Measurements from ENCODE around the gene LUC7L3. TPM values are rescaled to one million over a fixed set of nuclear protein-coding genes. Genes with fewer than 3 reads are reported as not detected.

Gene LUC7L3
- total and polyA plus RNA-seq, 8 donors = 76.1 to 831 (median 643) TPM

- no peaks in the 10 kb centered on the region for H3K9me3 ChIP-seq
- intact Hi-C loops (cut with DNase I) = no loop called here
Measured at GRCh38 chr17:50785126-50785525, 65.7 kb downstream of the LUC7L3 start.

DNA sequence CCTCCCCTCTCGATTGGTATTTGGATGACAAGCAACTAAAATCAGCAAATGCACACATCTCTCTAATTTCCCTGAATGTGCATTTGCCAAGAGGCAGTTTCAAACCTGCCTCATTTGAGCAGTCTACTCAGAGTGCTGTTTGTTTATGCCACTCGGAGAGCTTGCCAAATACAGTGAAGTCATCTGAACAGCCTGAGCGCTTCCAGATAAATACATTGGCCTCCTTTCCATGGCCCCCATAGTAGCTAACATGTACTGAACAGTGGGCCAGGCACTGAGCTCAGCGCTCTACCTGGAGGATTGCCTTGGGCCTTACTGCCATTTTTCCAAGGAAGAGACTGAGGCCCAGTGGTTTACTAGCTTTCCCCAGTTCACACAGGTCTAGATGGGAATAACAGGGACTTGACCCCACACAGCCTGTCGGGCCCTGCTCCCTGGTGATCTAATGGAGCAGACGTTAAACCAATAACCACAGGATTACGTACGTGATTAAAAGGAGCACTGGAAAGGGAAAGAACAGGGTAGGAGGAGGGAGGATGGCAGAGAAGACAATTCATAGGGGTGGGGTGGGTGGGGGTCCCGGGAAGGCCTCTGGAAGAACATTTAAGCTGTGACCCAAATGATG, 66.7 kb downstream of the LUC7L3 start:
- peak in 2 of 4 donors; percentile 76 to 90 for DNase-seq

More at GRCh38 chr17:50785126-50785525, 65.7 kb downstream of the LUC7L3 start:
- Histone ChIP-seq H3K4me1 (no peaks in the 10 kb centered on the region), H3K27me3 (peaks cover 0 to 17% of the 10 kb centered on the region in 2 donors), H3K36me3 (no peaks in the 10 kb centered on the region), H3K4me3 (no peak overlapping the region), H3K27ac (no peak overlapping the region)
- DNase-seq = no peak
- no peak for ATAC-seq
- TF ChIP-seq, protein P1, sequence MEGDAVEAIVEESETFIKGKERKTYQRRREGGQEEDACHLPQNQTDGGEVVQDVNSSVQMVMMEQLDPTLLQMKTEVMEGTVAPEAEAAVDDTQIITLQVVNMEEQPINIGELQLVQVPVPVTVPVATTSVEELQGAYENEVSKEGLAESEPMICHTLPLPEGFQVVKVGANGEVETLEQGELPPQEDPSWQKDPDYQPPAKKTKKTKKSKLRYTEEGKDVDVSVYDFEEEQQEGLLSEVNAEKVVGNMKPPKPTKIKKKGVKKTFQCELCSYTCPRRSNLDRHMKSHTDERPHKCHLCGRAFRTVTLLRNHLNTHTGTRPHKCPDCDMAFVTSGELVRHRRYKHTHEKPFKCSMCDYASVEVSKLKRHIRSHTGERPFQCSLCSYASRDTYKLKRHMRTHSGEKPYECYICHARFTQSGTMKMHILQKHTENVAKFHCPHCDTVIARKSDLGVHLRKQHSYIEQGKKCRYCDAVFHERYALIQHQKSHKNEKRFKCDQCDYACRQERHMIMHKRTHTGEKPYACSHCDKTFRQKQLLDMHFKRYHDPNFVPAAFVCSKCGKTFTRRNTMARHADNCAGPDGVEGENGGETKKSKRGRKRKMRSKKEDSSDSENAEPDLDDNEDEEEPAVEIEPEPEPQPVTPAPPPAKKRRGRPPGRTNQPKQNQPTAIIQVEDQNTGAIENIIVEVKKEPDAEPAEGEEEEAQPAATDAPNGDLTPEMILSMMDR (IDR thresholded peaks at IDR 0.05) = no peak

DNA sequence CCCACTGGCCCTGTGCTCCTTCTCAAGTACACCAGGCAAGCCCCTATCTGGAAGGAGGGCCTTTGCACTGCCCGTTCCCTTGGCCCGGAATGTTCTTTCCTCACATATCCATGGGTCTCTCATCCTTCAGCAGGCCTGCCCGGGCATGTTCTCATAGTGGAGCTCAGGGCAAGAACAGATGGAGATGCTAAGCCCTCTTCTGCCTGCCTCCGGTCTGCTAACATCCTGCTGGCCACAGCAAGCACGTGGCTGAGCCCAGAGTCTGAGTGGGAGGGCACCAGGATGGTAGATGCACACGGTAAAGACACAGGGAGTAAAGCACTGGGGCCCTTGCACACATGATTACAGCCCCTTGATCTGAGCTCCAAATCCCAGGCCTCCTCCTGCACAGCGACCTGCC, 67.7 kb downstream of the LUC7L3 start:
- Histone ChIP-seq H3K27ac (no peak overlapping the region), H3K4me1 (no peaks in the 10 kb centered on the region), H3K36me3 (no peaks in the 10 kb centered on the region), H3K9me3 (no peaks in the 10 kb centered on the region), H3K4me3 (no peak overlapping the region), H3K27me3 (peaks cover 0 to 4% of the 10 kb centered on the region in 2 donors)
- DNase-seq (no peak), ATAC-seq (no peak)
- intact Hi-C loops (cut with DNase I) = no loop called here
- TF ChIP-seq, protein P1 (IDR thresholded peaks at IDR 0.05) = no peak

More for the DNA sequence above, 66.7 kb downstream of the LUC7L3 start:
- Histone ChIP-seq H3K36me3 (no peaks in the 10 kb centered on the region), H3K4me1 (no peaks in the 10 kb centered on the region), H3K27ac (no peak overlapping the region), H3K4me3 (no peak overlapping the region), H3K9me3 (no peaks in the 10 kb centered on the region), H3K27me3 (peaks cover 0 to 14% of the 10 kb centered on the region in 2 donors)
- intact Hi-C loops (cut with DNase I) = no loop called here
- TF ChIP-seq, protein P1 (IDR thresholded peaks at IDR 0.05) = no peak
- peak; percentile 57 for ATAC-seq

GRCh38 chr17:50790618-50791017, 71.2 kb downstream of the LUC7L3 start:
- ATAC-seq (no peak), DNase-seq (no peak)
- Histone ChIP-seq H3K9me3 (no peaks in the 10 kb centered on the region), H3K27ac (no peak overlapping the region), H3K4me3 (no peak overlapping the region), H3K27me3 (no peaks in the 10 kb centered on the region), H3K36me3 (no peaks in the 10 kb centered on the region), H3K4me1 (peaks cover 0 to 7% of the 10 kb centered on the region in 2 donors)
- TF ChIP-seq, protein P1 (IDR thresholded peaks at IDR 0.05) = no peak
- intact Hi-C loops (cut with DNase I) = loop anchor here in 1 of 2 donors (10.0 kb wide), 1 partner anchor 164 kb away; no protein-coding TSS in a partner anchor

DNA sequence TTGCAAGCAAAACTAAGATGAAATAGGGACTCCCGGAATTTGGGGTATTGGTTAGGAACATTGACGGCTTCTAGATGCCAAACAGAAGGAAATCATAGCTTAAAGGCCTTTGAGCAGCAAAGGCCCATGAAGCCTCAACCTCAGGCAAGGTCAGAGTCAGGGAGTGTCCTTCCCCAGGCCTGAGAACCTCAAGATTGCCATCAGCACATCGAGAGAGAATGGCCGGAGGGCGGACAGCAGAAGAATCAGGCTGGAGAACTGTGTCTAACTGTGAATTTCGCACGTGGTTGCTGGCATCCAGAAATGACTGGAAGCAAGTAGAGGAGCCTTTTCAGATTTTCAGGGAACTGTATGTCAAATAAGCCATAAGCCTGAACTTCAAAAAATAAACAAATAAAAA, 72.7 kb downstream of the LUC7L3 start:
- TF ChIP-seq, protein P1 (IDR thresholded peaks at IDR 0.05) = no peak
- Histone ChIP-seq H3K4me1 (peaks cover 0 to 7% of the 10 kb centered on the region in 2 donors), H3K27me3 (no peaks in the 10 kb centered on the region), H3K36me3 (no peaks in the 10 kb centered on the region), H3K9me3 (no peaks in the 10 kb centered on the region), H3K27ac (no peak overlapping the region), H3K4me3 (no peak overlapping the region)
- DNase-seq = no peak
- no peak for ATAC-seq
- intact Hi-C loops (cut with DNase I) = loop anchor here in 1 of 2 donors (10.0 kb wide), 1 partner anchor 163 kb away; no protein-coding TSS in a partner anchor
